HCT116 (cell line): ENCODE measurements around the gene MYH14. TPM values are rescaled to one million over a fixed set of nuclear protein-coding genes. Genes with fewer than 3 reads are reported as not detected.

Source experiments
- ATAC-seq: fragments of 200-7000 bp; cut with Tn5 transposase; 2 replicates; pipeline ENCODE4 v1.9.1; 2020; ENCODE audit warnings: mild to moderate bottlenecking, moderate library complexity
- BruUV-seq: library from RNA; stranded (reverse); fragments of 400-500 nt; replicated peaks from 2 replicates; lab custom pipeline; 2021; lab: Mats Ljungman, UMichigan
- CTCF ChIA-PET: fragments of 300-600 bp; sonication (Branson Sonifier 250); formaldehyde crosslinking; loops from one replicate; lab custom pipeline; 2021; ENCODE audit warnings: antibody characterized with exemption; lab: Charles Lee
- POLR2A ChIA-PET: fragments of 300-600, 350-600 bp; sonication (Branson Sonifier 250); formaldehyde crosslinking; loops from one replicate; lab custom pipeline; 2021; ENCODE audit warnings: antibody characterized with exemption; lab: Charles Lee
- RAD21 ChIA-PET, 2 experiments: fragments of 300-600 bp; sonication (Branson Sonifier 250); formaldehyde crosslinking; loops; one replicate each; lab custom pipeline; 2023; ENCODE audit warnings: low total read pairs in 2 of 2; ENCODE audit not compliant: uncharacterized antibody in 2 of 2, unreplicated experiment in 2 of 2, low non-redundant PET in 1 of 2; lab: Charles Lee
- DNase-seq: peaks from one replicate; pipeline ENCODE4 v3.0.0-alpha.2; 2010; ENCODE audit warnings: low read depth, low spot score
- H2AFZ ChIP-seq: fragments of 200-600 bp; shearing (Covaris generic), sonication (generic); 2 replicates; pipeline ENCODE4 v1.6.1; 2017; ENCODE audit warnings: low read depth, mixed run types, mixed read lengths, antibody characterized with exemption, low read length; ENCODE audit not compliant: poor library complexity, severe bottlenecking
- H3K27ac ChIP-seq: 2 replicates; pipeline ENCODE4 v1.5.1; 2012; ENCODE audit warnings: low read depth, low read length
- H3K27me3 ChIP-seq: fragments of 200-600 bp; sonication (generic); 2 replicates; pipeline ENCODE4 v1.6.1; 2016; ENCODE audit warnings: mixed run types, low read length, mixed read lengths; ENCODE audit not compliant: insufficient read depth
- H3K36me3 ChIP-seq, 2 experiments: fragments of 200-500 bp in 1 of 2; fragments of 200-600 bp in 1 of 2; sonication (Bioruptor generic) in 1 of 2; sonication (generic) in 1 of 2; 2 replicates each; pipeline versions ENCODE4 v1.5.1 to v1.6.1; 2014 to 2016; ENCODE audit warnings: low read length in 2 of 2, inconsistent platforms in 1 of 2, mixed read lengths in 1 of 2, mixed run types in 1 of 2; ENCODE audit not compliant: insufficient read depth in 2 of 2, control insufficient read depth in 1 of 2
- H3K4me1 ChIP-seq, 2 experiments: fragments of 200-600 bp in 1 of 2; sonication (generic) in 1 of 2; 2 replicates each; pipeline versions ENCODE4 v1.5.1 to v1.6.1; 2012 to 2017; ENCODE audit warnings: low read length in 2 of 2, inconsistent platforms in 1 of 2, mild to moderate bottlenecking in 1 of 2, mixed read lengths in 1 of 2, mixed run types in 1 of 2, moderate library complexity in 1 of 2; ENCODE audit not compliant: insufficient read depth in 2 of 2, control insufficient read depth in 1 of 2
- H3K4me2 ChIP-seq: fragments of 200-600 bp; sonication (generic); 2 replicates; pipeline ENCODE4 v1.6.1; 2017; ENCODE audit warnings: mixed run types, low read length, mixed read lengths
- H3K4me3 ChIP-seq, 2 experiments: fragments of 200-600 bp in 1 of 2; sonication (generic) in 1 of 2; replicated peaks in 1 of 2; 2 replicates each; pipeline ENCODE4 v1.5.1; 2011 to 2016; ENCODE audit warnings: low read length in 2 of 2, control low read depth in 1 of 2, low read depth in 1 of 2, mild to moderate bottlenecking in 1 of 2, mixed read lengths in 1 of 2, mixed run types in 1 of 2
- H3K79me2 ChIP-seq: fragments of 200-600 bp; sonication (generic); 2 replicates; pipeline ENCODE4 v1.6.1; 2017; ENCODE audit warnings: mild to moderate bottlenecking, mixed run types, low read length, moderate library complexity, mixed read lengths; ENCODE audit not compliant: insufficient read depth
- H3K9ac ChIP-seq: fragments of 200-600 bp; sonication (generic); 2 replicates; pipeline ENCODE4 v1.6.1; 2016; ENCODE audit warnings: low read length, mixed read lengths
- H3K9me2 ChIP-seq: fragments of 200-600 bp; sonication (generic), shearing (Covaris generic); 2 replicates; pipeline ENCODE4 v1.6.1; 2017; ENCODE audit warnings: mixed run types, mild to moderate bottlenecking, moderate library complexity; ENCODE audit not compliant: insufficient read depth
- H3K9me3 ChIP-seq, 2 experiments: fragments of 200-500 bp in 1 of 2; fragments of 200-600 bp in 1 of 2; sonication (Bioruptor generic) in 1 of 2; sonication (generic) in 1 of 2; 2 replicates each; pipeline ENCODE4 v1.6.1; 2014 to 2017; ENCODE audit warnings: low read length in 2 of 2, mixed read lengths in 2 of 2, inconsistent platforms in 1 of 2, low read depth in 1 of 2, mild to moderate bottlenecking in 1 of 2, mixed run types in 1 of 2, moderate library complexity in 1 of 2; ENCODE audit not compliant: control insufficient read depth in 1 of 2, insufficient read depth in 1 of 2
- H4K20me1 ChIP-seq: fragments of 200-600 bp; sonication (generic), shearing (Covaris generic); 2 replicates; pipeline ENCODE4 v1.6.1; 2017; ENCODE audit warnings: mixed run types, mild to moderate bottlenecking, moderate library complexity; ENCODE audit not compliant: insufficient read depth
- ATF3 ChIP-seq: IDR thresholded peaks from 2 replicates; pipeline ENCODE4 v1.6.1; 2012
- CEBPB ChIP-seq: IDR thresholded peaks from 2 replicates; pipeline ENCODE4 v1.6.1; 2012; ENCODE audit warnings: low read depth
- CTCF ChIP-seq, 3 experiments: fragments of 200-600 bp in 1 of 3; sonication (generic) in 1 of 3; IDR thresholded peaks in 2 of 3; conservative IDR thresholded peaks in 1 of 3; 2 replicates each; pipeline ENCODE4 v1.5.1; 2012 to 2017; ENCODE audit warnings: low read depth in 2 of 3, low read length in 2 of 3, antibody characterized with exemption in 1 of 3, borderline replicate concordance in 1 of 3, control low read depth in 1 of 3, mild to moderate bottlenecking in 1 of 3, mixed read lengths in 1 of 3, mixed run types in 1 of 3, moderate library complexity in 1 of 3; ENCODE audit not compliant: insufficient read depth in 1 of 3
- EGR1 ChIP-seq: IDR thresholded peaks from 2 replicates; pipeline ENCODE4 v1.6.1; 2012; ENCODE audit warnings: low read depth
- ELF1 ChIP-seq: IDR thresholded peaks from 2 replicates; pipeline ENCODE4 v1.6.1; 2012; ENCODE audit warnings: low read depth, borderline replicate concordance
- EZH2 ChIP-seq: fragments of 200-600 bp; sonication (generic); IDR thresholded peaks from 2 replicates; pipeline ENCODE4 v1.6.1; 2017; ENCODE audit warnings: antibody characterized with exemption, mixed run types
- EZH2phosphoT487 ChIP-seq: fragments of 200-600 bp; IDR thresholded peaks from 2 replicates; pipeline ENCODE4 v1.6.1; 2018; ENCODE audit warnings: antibody characterized with exemption, borderline replicate concordance
- FOSL1 ChIP-seq: IDR thresholded peaks from 2 replicates; pipeline ENCODE4 v1.6.1; 2012; ENCODE audit warnings: low read depth
- JUND ChIP-seq: IDR thresholded peaks from 2 replicates; pipeline ENCODE4 v1.6.1; 2012
- POLR2A ChIP-seq: IDR thresholded peaks from 2 replicates; pipeline ENCODE4 v1.7.0; 2011; ENCODE audit warnings: borderline replicate concordance; ENCODE audit not compliant: insufficient read depth, insufficient read length; ENCODE audit errors: extremely low read depth
- POLR2AphosphoS5 ChIP-seq: IDR thresholded peaks from 2 replicates; pipeline ENCODE4 v1.6.1; 2011; ENCODE audit warnings: mild to moderate bottlenecking, low read depth, low read length, moderate library complexity
- RAD21 ChIP-seq: IDR thresholded peaks from 2 replicates; pipeline ENCODE4 v1.6.1; 2012; ENCODE audit warnings: low read depth, mild to moderate bottlenecking
- REST ChIP-seq: IDR thresholded peaks from 2 replicates; pipeline ENCODE4 v1.6.1; 2012; ENCODE audit warnings: low read depth
- SIN3A ChIP-seq: IDR thresholded peaks from 2 replicates; pipeline ENCODE4 v1.6.1; 2012; ENCODE audit warnings: low read depth
- SP1 ChIP-seq: IDR thresholded peaks from 2 replicates; pipeline ENCODE4 v1.6.1; 2012; ENCODE audit warnings: low read depth
- SRF ChIP-seq: IDR thresholded peaks from 2 replicates; pipeline ENCODE4 v1.6.1; 2012; ENCODE audit warnings: low read depth
- TCF7L2 ChIP-seq: IDR thresholded peaks from 2 replicates; pipeline ENCODE4 v1.7.0; 2011; ENCODE audit warnings: borderline replicate concordance, inconsistent platforms; ENCODE audit not compliant: insufficient read depth, insufficient read length; ENCODE audit errors: extremely low read depth
- ZBTB33 ChIP-seq: IDR thresholded peaks from 2 replicates; pipeline ENCODE4 v1.6.1; 2011; ENCODE audit warnings: mild to moderate bottlenecking, low read length, moderate library complexity; ENCODE audit not compliant: insufficient replicate concordance; ENCODE audit errors: extremely low read depth
- ZFX ChIP-seq: fragments of 450-650 bp; IDR thresholded peaks from 2 replicates; pipeline ENCODE4 v1.6.1; 2017
- ZNF274 ChIP-seq: fragments of 200-500 bp; sonication (Bioruptor generic); IDR thresholded peaks from 2 replicates; pipeline ENCODE4 v1.6.1; 2014; ENCODE audit warnings: mild to moderate bottlenecking, low read depth, low read length, inconsistent platforms
- intact Hi-C: fragments of 100-400 bp; cut with micrococcal nuclease; formaldehyde crosslinking; loops from 2 replicates; pipeline ENCODE4 v1.10.0; 2022
- total RNA-seq: library from RNA; stranded (reverse); gene quantifications from one replicate; pipeline ENCODE4 v1.2.1, GENCODE V29; 2021; ENCODE audit not compliant: unreplicated experiment

The MYH14 gene
- total RNA-seq, 1 experiment from 2014 or later: 60.1 TPM

GRCh38 chr19:50158577-50158976 lies 44.8 kb upstream of the MYH14 start:
- intact Hi-C loops: no loop called here
- no peak for DNase-seq
- H3K9ac ChIP-seq: no peak overlapping the region
- H3K9me2 ChIP-seq: no peaks in the 10 kb centered on the region
- ChIA-PET RAD21 (no interaction called here), POLR2A (no interaction called here), CTCF (no interaction called here)
- no peaks in the 10 kb centered on the region for H3K79me2 ChIP-seq
- H3K9me3 ChIP-seq: peaks cover 0 to 3% of the 10 kb centered on the region in 2 experiments; a peak in 2 of 4 replicates
- BruUV-seq: no TSS peak
- no peak overlapping the region for H3K4me2 ChIP-seq
- ATAC-seq: no peak; the same call in 1 of the 2 replicates
- no peak overlapping the region for H3K27ac ChIP-seq
- H2AFZ ChIP-seq: no peak overlapping the region
- no peaks in the 10 kb centered on the region; a peak in 1 of 4 replicates for H3K4me1 ChIP-seq
- H3K27me3 ChIP-seq: no peaks in the 10 kb centered on the region
- H4K20me1 ChIP-seq: no peaks in the 10 kb centered on the region
- H3K36me3 ChIP-seq: no peaks in the 10 kb centered on the region
- TF ChIP-seq REST (no peak), EZH2 (no peak), EGR1 (no peak), CEBPB (no peak), JUND (no peak), ZFX (no peak), SIN3A (no peak), SRF (no peak), TCF7L2 (no peak), ZBTB33 (no peak), SP1 (no peak), POLR2A (no peak), ELF1 (no peak), EZH2phosphoT487 (no peak), CTCF (IDR thresholded peaks at IDR 0.05 in 2 of 3, conservative IDR thresholded peaks at IDR 0.05 in 1 of 3; ENCODE audit: borderline replicate concordance in 1 of 3, insufficient read depth in 1 of 3, low read depth in 2 of 3, low read length in 2 of 3) (no peak), POLR2AphosphoS5 (no peak), RAD21 (no peak), ATF3 (no peak), FOSL1 (no peak), ZNF274 (no peak)
- no peak overlapping the region for H3K4me3 ChIP-seq
